HG03064 (cell line): ENCODE data around the gene PTGR1.
"Not testable (repeated sequence)": the region's sequence is repeated elsewhere in the genome, so short reads cannot be mapped to it uniquely, and the experiment has no call there.

Experiments
- ATAC-seq: cut with Tn5 transposase; IDR thresholded peaks from one replicate; pipeline ENCODE4 v1.9.1; 2021; ENCODE audit warnings: low read depth; ENCODE audit not compliant: unreplicated experiment

The PTGR1 gene

DNA sequence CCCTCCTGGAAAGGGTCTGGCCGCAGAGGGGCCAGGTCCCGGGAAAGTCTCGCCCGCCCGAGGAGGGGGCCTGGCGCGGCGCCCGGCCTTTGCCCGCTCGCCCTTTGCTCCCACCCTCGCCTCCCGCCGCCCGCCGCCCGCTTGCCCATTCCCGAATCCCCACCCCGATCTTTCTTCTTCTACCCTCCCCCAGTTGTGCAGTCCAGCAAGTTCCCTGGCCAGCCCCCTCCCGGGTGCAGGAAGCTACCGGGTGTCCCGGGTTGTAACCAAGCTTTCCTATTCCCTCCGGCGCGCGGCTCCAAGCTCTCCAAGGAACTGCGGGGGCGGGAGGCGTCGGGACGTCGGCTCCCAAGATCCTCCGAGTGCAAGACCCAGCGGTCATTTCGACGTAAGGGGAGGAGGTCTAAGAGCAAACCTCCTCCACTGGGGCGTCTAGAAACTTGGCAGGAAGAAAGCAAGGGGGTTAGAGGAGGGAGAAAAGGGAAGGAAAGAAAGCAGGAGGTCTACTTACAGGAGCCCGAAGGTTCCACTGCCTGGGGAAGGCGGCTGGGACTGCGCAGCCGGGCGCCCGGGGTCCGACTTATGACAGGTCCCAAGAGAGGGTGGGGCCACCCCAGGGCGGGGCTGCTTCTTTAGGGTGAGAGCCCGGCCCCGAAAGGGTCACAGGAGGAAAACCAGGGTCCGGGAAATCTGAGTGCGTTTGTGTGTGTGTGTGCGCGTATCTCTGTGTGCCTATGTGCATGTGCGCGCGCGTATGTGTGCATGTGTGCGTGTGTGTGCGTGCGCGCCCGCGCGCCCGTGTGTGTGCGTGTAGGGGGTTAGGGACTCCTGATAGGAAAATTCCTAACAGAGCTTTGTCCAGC lies at the start of gene PTGR1:
Gene PTGR1 (minus strand): TSS at position 556 of the 863 bp plus-strand sequence. CDS start 2,225 bp downstream, outside the sequence.
- no peak for ATAC-seq

DNA sequence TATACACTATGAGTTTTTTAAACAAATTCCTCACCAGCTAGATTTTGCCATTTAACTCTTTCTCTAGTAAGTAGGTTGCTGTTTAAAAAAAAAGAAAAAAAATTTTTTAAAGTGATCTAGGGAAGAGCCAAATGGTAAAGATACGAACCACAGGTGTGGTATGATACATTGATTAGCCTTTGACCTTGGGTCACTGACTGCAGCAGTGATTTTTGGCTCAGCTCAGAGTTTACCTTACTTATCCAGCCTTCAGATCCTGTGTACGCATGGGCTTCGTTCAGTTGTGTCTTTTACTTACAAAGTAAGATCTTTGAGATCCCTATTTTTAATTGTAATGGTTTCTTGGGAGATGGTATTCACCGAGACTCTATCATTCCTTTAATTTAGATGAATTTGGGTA lies 49.6 kb upstream of the PTGR1 start:
- ATAC-seq: no peak

DNA sequence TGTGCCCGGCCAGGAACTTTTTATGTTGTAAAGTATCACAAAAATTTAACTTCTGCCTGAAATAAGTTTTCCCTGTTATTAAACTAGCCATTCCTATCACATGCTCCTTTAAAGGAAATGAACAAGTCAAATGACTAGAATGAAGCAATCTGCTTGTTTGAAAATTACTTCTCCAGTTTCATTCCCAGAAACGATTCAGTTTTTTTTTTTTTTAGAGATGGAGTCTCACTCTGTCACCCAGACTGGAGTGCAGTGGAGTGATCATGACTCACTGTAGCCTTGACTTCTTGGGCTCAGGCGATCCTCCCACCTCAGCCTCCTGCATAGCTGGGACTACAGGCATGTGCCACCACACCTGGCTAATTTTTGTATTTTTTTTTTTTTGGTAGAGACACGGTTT lies 48.6 kb upstream of the PTGR1 start:
- ATAC-seq: no peak

DNA sequence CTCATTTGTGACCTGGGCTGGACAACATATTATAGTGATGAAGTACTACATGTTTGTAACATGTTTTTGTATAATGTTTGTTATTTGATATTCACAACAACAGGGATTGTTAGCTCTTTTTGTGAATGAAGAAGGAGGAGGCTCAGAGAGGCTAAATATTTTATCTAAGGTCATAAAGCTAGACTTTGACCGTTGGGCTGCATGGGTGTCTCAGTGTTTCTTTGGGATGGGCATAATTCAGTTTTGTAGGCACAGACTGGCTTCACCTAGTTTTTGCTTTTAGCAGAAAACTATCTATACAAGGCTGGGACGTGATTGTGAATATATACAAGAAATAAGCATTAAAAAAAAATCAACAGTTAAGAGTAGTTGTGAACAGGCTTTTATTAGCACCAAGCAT lies 47.0 kb upstream of the PTGR1 start:
- no peak for ATAC-seq

DNA sequence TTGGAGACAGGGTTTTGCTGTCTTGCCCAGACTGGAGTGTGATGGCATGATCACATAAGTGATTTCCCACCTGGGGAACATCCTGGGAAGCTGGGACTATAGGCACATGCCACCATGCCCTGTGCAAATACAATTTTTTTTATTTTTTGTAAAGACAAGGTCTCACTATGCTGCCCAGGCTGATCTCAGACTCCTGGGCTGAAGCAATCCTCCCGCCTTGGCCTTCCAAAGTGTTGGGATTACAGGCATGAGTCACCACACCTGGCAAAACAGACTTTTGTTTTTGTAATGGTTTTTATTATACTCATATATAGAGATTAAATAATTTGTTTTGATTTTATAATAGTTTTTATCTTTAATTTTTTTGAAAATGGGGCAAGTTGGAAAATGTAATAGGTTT lies 46.4 kb upstream of the PTGR1 start:
- no peak for ATAC-seq

DNA sequence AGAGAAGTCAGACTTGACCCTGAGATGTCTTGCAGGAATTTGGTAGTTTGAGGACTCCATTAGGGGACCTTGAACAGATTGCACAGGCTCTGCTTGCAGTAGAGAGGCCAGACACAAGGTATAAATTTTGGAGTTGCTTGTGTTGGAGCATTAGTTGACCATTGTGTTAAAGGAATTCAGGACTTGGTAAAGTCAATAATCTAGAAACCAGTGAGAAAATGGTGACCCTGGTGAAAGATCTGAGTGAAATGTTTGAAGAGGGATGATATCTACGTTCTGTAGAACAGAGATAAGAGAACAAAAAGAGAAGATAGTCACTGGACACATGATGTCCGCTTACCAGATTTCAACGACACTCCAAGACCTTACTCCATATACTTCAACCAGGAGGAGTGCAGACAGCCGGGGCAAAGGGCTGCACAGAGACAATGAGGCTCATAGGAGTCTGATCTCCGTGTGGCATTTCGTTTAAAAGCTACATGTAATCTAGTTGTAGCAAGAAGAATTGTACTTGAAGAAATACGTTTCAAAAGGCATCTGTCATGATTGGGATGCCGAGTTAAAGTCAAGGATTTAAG lies 44.8 kb upstream of the PTGR1 start:
- ATAC-seq: no peak

DNA sequence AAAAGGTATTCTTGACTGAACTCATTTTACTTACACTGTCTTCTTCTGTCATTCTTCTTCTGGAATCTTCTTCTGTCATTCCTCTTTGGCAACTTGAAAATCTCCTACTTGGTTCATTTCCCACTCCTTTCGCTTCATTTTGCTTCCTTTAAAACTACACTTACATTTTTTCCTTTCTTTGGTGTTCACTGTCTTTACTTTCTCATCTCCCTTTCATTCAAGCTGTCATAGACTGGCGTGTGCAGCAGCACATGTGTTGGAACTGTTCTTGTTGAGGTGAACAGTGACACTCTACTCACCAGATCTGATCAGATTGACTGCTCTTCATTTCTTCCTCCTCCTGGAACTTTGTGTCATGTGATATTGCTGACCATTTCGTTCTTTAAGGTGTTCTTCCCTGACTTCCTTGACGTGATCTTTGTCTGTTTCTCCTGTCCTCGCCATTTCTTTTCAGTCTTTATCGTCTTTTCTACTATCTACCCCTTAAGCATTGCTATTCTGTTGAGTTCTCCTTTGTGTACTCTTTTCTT lies 38.0 kb upstream of the PTGR1 start:
- no peak for ATAC-seq

DNA sequence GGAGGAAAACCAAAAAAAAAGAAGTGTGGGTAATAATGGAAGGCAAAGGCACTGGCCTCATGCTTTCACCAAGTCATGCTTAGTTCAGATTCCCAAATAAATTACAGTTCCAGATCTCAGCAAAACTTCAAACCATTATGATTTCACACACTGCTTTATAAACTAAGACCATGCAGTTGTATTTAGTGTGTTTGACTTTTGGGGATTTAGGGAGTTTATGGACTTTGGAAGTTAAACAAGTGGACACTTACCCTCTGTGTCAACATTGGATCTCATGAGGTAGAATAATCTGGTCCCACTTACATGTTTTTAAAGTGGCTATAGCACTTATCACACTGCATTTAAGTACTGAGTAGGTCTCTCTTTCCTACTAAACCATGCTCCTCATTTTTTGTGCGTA lies 35.4 kb upstream of the PTGR1 start:
- no peak for ATAC-seq

DNA sequence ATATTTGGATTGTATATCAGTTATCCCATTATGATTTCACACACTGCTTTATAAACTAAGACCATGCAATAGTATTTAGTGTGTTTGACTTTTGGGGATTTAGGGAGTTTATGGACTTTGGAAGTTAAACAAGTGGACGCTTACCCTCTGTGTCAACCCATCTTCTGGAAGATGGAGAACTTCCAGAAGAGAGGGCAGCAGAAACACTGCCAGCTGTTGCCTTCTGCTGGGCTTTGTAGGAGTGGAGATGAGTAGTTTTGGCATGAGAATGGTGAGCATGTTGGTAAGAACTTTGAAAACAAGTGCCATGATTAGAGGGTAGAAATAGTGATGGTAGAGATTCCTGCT lies 33.9 kb upstream of the PTGR1 start:
- ATAC-seq: no peak

DNA sequence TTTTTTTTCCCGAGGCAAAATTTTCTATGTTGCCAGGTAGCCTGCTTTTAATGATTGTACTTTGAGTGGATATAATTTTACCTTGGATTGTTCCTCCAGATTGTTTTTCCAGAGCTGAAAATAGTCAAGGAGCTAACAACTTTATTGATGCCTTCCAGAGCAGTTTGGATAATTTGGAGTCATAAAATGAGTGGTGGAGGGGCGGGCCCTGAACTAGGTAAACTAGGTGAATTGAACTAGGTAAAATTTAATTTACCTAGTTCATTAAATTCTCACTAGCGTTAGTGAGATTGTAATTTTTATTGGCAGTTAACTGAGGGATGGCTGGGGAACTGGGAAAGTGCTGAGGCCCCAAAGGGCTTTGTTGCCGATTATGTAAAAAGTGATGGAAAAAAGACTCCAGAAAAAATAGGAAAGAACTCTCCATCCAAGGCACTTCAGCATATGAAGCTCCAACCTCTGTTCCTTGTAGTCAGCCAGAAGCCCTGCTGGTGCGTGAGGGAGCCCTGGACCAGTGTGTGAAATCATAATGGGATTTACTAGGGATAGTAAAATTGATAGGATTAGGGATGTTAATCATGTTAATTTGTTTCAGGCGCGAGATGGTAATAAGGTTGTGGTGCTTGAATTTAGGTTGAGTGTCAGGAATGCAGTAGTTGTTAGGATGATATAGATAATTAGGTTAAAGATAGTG lies 33.4 kb upstream of the PTGR1 start:
- no peak for ATAC-seq

DNA sequence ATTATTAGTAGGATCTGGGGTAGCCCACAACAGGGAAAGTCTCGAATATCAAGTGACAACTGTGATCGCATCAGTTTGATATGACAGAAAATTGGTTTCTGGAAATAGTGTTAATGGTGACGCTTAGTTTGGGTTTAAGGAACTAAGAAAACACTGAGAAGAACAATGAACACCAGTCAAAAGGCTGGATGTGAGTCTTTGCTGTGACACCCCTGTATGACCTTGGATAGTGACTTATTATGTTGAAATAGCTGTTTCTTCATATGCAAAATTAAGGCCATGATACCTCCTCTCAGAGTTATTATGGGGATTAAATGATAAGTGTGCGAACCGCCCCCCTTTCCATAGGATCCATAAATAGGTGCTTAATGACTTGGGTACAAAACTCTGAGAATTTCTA lies 32.6 kb upstream of the PTGR1 start:
- no peak for ATAC-seq

DNA sequence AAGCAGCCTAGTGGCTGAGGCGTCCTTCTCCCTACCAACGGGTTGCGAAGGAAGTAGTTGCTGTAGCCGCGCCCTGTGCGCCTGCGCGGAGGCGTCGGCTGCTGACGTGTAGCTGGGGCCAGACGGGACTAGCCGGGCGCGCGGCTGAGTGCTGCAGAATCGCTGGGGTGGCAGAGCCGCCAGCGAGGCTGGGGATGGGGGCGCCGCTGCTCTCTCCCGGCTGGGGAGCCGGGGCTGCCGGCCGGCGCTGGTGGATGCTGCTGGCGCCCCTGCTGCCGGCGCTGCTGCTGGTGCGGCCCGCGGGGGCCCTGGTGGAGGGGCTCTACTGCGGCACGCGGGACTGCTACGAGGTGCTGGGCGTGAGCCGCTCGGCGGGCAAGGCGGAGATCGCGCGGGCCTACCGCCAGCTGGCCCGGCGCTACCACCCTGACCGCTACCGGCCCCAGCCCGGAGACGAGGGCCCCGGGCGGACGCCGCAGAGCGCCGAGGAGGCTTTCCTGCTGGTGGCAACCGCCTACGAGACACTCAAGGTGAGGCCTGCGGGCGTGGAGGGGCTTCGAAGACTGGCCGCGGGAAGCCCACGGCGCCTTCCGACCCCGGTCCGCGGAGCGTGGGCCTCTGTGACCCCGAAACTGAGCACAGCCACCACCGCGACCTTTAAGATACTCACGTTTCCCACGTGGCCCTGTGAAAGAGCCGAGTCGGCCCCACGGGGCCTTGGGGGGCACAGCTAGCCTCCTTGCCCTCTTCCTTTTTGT lies 31.9 kb upstream of the PTGR1 start, which contains the start of gene DNAJC25:
Gene DNAJC25 (plus strand): TSS at position 121 of the 758 bp plus-strand sequence. CDS start 74 bp downstream, at position 195.
- ATAC-seq: peak; percentile 98

DNA sequence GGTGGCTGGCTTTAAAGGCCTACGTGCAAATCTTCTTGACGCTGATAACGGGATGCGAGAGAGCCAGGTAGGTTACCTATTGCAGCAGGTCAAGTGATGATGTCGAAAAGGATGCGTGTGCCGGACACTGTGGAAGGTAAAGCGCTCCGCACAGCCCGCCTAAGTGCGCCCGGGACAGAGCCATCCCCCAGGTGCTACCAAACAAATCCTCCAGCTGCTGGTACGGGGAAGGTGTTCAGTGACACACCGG lies 31.4 kb upstream of the PTGR1 start:
- ATAC-seq: no peak

DNA sequence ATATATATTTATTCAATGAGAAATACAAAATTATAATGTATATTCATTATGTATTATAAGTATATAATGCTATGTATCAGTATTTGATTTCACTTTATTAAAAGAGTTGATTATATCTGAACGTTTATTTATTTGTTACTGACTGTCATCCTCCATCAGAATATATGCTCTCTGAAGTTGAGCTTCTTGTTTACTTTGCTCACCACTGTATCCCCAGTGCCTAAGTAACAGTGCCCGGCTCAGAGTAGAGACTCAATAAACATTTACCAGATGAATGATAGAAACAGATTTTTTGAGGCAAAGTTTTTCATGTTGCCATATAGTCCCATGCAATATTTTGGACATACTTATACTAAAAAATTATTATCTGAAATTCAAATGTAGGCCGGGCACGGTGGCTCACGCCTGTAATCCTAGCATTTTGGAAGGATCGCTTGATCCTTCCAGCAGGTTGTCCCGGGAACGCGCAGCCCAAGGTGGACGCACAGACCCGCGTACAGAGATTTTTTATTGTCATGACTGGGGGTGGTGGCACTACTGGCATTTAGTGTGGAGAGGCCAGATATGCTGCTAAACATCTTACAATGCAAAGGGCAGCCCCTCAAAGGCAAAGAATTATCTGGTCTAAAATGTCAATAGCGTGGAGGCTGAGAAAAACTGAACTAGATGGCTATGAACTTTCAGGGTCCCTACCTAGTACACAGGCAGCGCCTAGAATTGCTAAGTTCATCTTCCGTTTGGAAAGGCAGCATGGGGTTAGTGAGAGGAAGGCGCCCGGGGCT lies 30.9 kb upstream of the PTGR1 start:
- peak; percentile 29 for ATAC-seq

DNA sequence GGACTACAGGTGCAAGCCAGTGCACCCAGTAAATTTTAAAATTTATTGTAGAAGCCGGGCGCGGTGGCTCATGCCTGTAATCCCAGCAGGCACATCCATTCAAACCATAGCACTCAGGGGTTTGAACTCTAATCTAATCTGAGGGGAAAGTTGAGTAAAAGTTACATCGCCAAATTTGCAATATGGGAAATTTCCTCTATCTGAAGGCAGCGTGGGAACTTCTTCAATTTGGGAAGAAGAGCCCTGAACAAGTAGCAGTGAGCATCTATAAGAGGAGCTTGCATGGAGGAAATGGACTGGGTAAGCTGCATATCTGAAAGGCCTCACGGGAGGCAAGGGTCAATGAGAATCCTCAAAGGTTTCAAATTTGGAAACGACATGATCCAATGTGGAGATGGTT lies 29.0 kb upstream of the PTGR1 start:
- no peak for ATAC-seq

DNA sequence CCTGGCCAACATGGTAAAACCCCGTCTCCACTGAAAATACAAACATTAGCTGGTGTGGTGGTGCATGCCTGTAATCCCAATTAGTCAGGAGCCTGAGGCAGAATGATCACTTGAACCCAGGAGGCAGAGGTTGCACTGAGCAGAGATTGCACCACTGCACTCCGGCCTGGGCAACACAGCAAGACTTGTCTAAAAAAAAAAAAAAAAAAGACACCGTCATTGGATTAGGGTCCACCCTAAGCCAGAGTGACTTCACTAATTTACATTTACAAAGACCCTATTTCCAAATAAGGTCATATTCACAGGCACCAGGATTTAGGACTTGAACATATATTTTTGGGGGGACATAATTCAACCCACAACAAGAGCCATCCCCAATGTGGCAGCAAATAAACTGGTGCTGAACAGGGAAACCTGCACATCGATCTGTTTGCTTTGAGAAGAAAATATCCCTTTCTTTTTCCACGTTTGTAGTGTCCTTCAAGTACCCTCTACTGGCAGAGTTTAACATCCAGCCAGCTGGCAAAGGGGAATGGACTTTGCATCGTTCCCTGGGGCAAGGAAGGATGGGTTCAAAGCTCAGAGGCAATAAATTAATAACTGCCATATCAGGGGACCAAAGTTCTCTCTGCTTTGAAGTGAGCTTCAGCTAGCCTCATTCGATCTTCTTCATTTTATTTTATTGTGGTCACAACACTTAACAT lies 28.0 kb upstream of the PTGR1 start:
- ATAC-seq: no peak

DNA sequence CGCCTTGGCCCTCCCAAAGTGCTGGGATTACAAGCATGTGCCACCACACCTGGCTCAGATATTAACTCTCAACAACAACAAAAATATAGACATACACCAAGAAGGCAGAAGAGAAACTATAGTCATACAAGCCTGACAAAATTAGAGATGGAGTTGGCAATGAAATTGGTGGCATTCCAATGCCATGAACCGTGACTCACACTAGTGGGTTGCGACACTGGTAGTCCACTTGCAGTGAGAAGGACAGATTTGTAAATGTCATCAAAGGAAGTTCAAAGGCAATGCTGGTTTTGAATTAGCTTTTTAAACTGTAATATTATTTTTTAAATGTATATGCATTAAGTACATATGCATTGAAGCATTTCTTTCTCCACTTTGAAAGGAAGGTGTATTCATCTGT lies 23.2 kb upstream of the PTGR1 start:
- no peak for ATAC-seq

DNA sequence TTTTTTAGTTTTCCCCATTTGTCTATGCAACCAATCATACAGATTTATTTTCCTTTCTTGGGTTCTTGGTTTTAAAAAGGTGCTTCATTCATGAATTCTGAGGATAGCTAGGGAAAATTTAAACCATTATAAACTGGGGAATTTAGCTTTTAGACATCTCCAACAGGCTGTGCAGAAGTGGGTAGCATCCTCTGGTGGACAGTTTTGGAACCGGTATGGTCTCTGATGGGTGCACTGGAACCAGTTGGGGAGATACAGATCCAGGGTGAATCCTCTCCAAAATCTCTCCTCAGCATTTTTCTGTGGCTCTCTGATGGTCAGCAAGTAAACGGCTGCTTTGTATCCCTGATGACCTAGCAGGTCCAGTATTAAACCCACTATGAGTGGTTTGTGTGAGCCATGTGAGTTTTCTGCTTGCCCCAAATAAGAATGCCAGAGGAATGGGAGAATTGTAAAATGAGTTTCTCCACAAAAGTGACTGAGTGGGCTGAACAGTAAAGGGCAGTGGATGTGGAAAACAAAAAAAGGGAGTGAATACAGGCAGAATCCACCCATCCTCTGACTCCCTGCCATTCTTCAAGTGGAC lies 22.5 kb upstream of the PTGR1 start:
- ATAC-seq: no peak

DNA sequence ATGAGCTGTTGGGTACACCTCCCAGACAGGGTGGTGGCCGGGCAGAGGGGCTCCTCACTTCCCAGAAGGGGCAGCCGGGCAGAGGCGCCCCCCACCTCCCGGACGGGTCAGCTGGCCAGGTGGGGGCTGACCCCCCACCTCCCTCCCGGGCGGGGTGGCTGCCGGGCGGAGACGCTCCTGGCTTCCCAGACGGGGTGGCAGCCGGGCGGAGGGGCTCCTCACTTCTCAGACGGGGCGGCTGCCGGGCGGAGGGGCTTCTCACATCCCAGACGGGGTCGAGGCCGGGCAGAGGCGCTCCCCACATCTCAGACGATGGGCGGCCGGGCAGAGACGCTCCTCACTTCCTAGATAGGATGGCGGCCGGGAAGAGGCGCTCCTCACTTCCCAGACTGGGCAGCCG lies 17.9 kb upstream of the PTGR1 start:
- ATAC-seq: not testable (repeated sequence)
